SU-DHL-6 (cell line): ENCODE measurements around the gene SEMA3C.

ENCODE experiments used
- H2AFZ ChIP-seq: fragments of 200-600 bp; sonication (generic); 2 replicates; pipeline ENCODE4 v1.6.1; 2014; ENCODE audit warnings: low read depth, mild to moderate bottlenecking, moderate library complexity, mixed read lengths, antibody characterized with exemption, low read length; ENCODE audit not compliant: severe bottlenecking
- H3F3A ChIP-seq: fragments of 200-600 bp; shearing (Covaris generic); 2 replicates; pipeline ENCODE4 v1.6.0; 2016; ENCODE audit warnings: antibody characterized with exemption, mild to moderate bottlenecking; ENCODE audit not compliant: insufficient read depth
- H3K27ac ChIP-seq: fragments of 200-600 bp; sonication (generic); 2 replicates; pipeline ENCODE4 v1.5.1; 2016; ENCODE audit warnings: low read depth, mild to moderate bottlenecking, low read length, moderate library complexity, mixed read lengths
- H3K27me3 ChIP-seq: fragments of 200-600 bp; sonication (generic), shearing (Covaris generic); 2 replicates; pipeline ENCODE4 v1.6.0; 2014; ENCODE audit warnings: mild to moderate bottlenecking, low read length
- H3K36me3 ChIP-seq: fragments of 200-600 bp; sonication (generic); 2 replicates; pipeline ENCODE4 v1.6.1; 2014; ENCODE audit warnings: mild to moderate bottlenecking, low read length, mixed read lengths
- H3K4me2 ChIP-seq: fragments of 300-600, 200-600 bp; shearing (Covaris generic), sonication (generic); 2 replicates; pipeline ENCODE4 v1.6.0; 2014; ENCODE audit warnings: low read length, low read depth, mild to moderate bottlenecking; ENCODE audit not compliant: poor library complexity, severe bottlenecking
- H3K4me3 ChIP-seq: fragments of 200-600 bp; sonication (generic); 2 replicates; pipeline ENCODE4 v1.5.1; 2014; ENCODE audit warnings: antibody characterized with exemption, low read length, mild to moderate bottlenecking, mixed read lengths; ENCODE audit not compliant: insufficient read depth, poor library complexity, severe bottlenecking
- H3K79me2 ChIP-seq: fragments of 200-600 bp; sonication (generic); 2 replicates; pipeline ENCODE4 v1.6.1; 2014; ENCODE audit warnings: mild to moderate bottlenecking, low read length, moderate library complexity; ENCODE audit not compliant: insufficient read depth
- H3K9ac ChIP-seq: fragments of 200-600 bp; sonication (generic); 2 replicates; pipeline ENCODE4 v1.7.0; 2014; ENCODE audit warnings: mild to moderate bottlenecking, low read length
- H3K9me2 ChIP-seq: fragments of 200-600 bp; sonication (generic); replicated peaks from 2 replicates; pipeline ENCODE4 v1.6.1; 2014; ENCODE audit warnings: low read length; ENCODE audit not compliant: insufficient read depth
- H3K9me3 ChIP-seq: fragments of 200-600 bp; sonication (generic); 2 replicates; pipeline ENCODE4 v1.6.1; 2014; ENCODE audit warnings: low read length, mixed read lengths; ENCODE audit not compliant: insufficient read depth
- H4K20me1 ChIP-seq: fragments of 200-600 bp; sonication (generic); 2 replicates; pipeline ENCODE4 v1.6.1; 2014; ENCODE audit warnings: low read depth, mild to moderate bottlenecking, antibody characterized with exemption, low read length, moderate library complexity, mixed read lengths
- EZH2phosphoT487 ChIP-seq: fragments of 200-600 bp; sonication (generic), shearing (Covaris generic); conservative IDR thresholded peaks from 2 replicates; pipeline ENCODE4 v1.6.1; 2018; ENCODE audit warnings: mild to moderate bottlenecking, antibody characterized with exemption, low read length, moderate library complexity, mixed read lengths
- TF ChIP-seq, protein P1 (sequence below): fragments of 200-600 bp; sonication (generic); IDR thresholded peaks from one replicate; pipeline ENCODE4 v1.5.1; 2017; ENCODE audit warnings: antibody characterized with exemption, mild to moderate bottlenecking, low read length, moderate library complexity; ENCODE audit not compliant: insufficient read depth, poor library complexity, severe bottlenecking

The SEMA3C gene

DNA sequence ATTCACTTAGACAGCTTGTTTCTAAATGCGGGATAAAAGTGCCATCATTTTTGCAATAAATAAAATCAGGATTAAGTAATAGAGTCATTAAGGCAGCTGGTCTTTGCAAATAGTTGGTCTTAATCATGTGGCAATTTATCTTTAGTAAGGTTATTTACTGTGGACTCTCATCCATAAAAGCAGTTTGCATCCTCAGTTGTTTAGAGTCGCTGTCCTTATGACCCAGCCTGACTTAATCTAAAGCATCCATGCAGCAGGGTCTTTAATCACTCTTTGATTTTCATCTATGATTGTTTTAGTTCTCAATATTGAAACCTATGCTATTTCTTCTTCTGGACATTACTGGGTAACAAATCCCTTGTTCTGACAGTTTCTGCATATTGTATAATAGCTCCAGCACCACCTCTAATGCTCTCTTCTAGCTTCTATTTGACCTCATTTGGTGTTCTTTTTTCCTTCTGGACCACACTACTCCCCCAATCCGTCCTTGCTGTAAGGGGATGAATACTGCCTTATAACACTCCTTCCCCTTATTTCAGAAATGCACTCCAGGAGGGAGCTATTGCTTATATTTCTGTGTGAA lies 185.4 kb downstream of the SEMA3C start:
- Histone ChIP-seq H3K9me3 (no peaks in the 10 kb centered on the region), H3K9me2 (no peaks in the 10 kb centered on the region), H3F3A (no peaks in the 10 kb centered on the region), H3K9ac (no peak overlapping the region), H2AFZ (no peak overlapping the region), H3K4me2 (no peak overlapping the region), H3K27me3 (no peaks in the 10 kb centered on the region), H4K20me1 (no peaks in the 10 kb centered on the region), H3K27ac (no peak overlapping the region), H3K36me3 (no peaks in the 10 kb centered on the region), H3K4me3 (no peak overlapping the region), H3K79me2 (no peaks in the 10 kb centered on the region)
- TF ChIP-seq, protein P1, sequence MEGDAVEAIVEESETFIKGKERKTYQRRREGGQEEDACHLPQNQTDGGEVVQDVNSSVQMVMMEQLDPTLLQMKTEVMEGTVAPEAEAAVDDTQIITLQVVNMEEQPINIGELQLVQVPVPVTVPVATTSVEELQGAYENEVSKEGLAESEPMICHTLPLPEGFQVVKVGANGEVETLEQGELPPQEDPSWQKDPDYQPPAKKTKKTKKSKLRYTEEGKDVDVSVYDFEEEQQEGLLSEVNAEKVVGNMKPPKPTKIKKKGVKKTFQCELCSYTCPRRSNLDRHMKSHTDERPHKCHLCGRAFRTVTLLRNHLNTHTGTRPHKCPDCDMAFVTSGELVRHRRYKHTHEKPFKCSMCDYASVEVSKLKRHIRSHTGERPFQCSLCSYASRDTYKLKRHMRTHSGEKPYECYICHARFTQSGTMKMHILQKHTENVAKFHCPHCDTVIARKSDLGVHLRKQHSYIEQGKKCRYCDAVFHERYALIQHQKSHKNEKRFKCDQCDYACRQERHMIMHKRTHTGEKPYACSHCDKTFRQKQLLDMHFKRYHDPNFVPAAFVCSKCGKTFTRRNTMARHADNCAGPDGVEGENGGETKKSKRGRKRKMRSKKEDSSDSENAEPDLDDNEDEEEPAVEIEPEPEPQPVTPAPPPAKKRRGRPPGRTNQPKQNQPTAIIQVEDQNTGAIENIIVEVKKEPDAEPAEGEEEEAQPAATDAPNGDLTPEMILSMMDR, result no peak
- TF ChIP-seq EZH2phosphoT487, result no peak

DNA sequence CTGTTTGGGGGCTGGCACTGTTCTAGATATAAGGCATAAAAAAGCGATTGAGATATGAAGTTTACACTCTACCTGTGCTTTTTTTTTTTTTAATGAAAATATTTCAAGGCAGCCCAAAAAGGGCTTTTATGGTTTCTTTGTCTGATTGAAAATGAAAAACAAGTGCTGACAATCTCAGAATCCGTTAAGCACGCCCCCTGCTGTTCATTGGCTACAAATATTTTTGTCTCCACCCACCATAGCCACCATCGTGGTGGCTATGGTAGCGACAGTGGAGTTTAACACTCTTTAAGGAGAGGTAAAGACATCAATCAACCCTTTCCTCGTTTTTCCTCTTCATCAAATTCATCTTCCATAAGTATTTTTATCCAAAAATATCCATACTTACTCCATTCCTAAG lies 186.2 kb downstream of the SEMA3C start:
- no peaks in the 10 kb centered on the region for H4K20me1 ChIP-seq
- no peak for TF ChIP-seq EZH2phosphoT487
- TF ChIP-seq, protein P1, result peak; percentile 31

DNA sequence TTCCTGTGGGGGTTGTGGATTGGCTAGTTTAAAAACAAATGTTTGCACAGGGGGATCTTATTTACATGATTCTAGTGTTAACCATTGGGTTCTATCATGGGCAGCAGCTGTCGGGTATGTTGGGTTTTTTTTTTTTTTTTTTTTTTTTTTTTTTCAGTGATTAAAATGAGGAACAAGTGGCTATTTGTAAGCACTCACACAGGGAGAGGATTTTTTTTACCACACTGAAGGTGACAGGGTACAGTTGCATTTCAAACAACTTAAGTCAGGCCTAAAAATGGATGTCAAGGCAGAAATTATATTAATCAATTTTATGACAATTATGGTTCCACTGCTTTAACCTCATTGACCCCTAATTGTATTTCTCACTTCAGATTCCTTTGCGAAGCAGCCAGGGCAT lies 187.6 kb downstream of the SEMA3C start:
- Histone ChIP-seq H4K20me1 (no peaks in the 10 kb centered on the region), H3K9me3 (no peaks in the 10 kb centered on the region), H3K9me2 (no peaks in the 10 kb centered on the region), H3K4me2 (no peak overlapping the region), H2AFZ (no peak overlapping the region), H3K4me3 (no peak overlapping the region), H3K36me3 (no peaks in the 10 kb centered on the region), H3K27me3 (no peaks in the 10 kb centered on the region), H3K79me2 (no peaks in the 10 kb centered on the region), H3F3A (no peaks in the 10 kb centered on the region), H3K27ac (no peak overlapping the region), H3K9ac (no peak overlapping the region)
- TF ChIP-seq EZH2phosphoT487, result no peak
- TF ChIP-seq, protein P1, result no peak

More for the DNA sequence above, 186.2 kb downstream of the SEMA3C start:
- H3K27me3 ChIP-seq, result no peaks in the 10 kb centered on the region
- H3K79me2 ChIP-seq, result no peaks in the 10 kb centered on the region
- no peak overlapping the region for H3K27ac ChIP-seq
- H2AFZ ChIP-seq, result no peak overlapping the region
- no peak overlapping the region for H3K4me3 ChIP-seq
- H3K4me2 ChIP-seq, result no peak overlapping the region
- no peaks in the 10 kb centered on the region for H3F3A ChIP-seq
- H3K9me2 ChIP-seq, result no peaks in the 10 kb centered on the region
- H3K9ac ChIP-seq, result no peak overlapping the region
- no peaks in the 10 kb centered on the region for H3K36me3 ChIP-seq
- no peaks in the 10 kb centered on the region for H3K9me3 ChIP-seq
